DOHH2 (cell line): ENCODE data around the gene BORCS8.

Experiments used
- EZH2phosphoT487 ChIP-seq: fragments of 200-600 bp; sonication (generic); IDR thresholded peaks from 2 replicates; pipeline ENCODE4 v1.6.1; 2017; ENCODE audit warnings: borderline replicate concordance, mild to moderate bottlenecking, antibody characterized with exemption, low read length, moderate library complexity, mixed read lengths
- TF ChIP-seq, protein P1 (sequence below): fragments of 200-600 bp; sonication (generic); IDR thresholded peaks from one replicate; pipeline ENCODE4 v1.5.1; 2014; ENCODE audit warnings: antibody characterized with exemption, mild to moderate bottlenecking, low read depth, low read length; ENCODE audit not compliant: poor library complexity, severe bottlenecking

DNA sequence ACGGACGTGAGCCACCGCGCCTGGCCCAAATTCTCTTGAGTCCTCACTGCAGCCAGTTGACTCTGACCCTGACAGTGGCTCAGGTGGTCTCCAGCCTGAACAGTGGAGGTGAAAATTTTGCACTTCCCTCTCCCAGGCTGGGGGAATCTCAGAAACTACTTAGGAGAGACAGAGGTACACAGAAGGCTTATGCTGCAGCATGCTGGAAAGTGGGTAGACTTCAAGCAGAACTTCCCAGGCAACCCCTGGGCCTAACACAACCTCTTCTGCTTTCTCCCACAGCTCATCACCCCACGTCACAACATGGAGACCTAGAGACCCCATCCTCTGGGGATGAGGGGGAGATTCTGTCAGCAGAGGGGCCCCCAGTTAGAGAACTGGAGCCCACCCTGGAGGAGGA is 34.3 kb upstream of the BORCS8 start:
- TF ChIP-seq, protein P1, sequence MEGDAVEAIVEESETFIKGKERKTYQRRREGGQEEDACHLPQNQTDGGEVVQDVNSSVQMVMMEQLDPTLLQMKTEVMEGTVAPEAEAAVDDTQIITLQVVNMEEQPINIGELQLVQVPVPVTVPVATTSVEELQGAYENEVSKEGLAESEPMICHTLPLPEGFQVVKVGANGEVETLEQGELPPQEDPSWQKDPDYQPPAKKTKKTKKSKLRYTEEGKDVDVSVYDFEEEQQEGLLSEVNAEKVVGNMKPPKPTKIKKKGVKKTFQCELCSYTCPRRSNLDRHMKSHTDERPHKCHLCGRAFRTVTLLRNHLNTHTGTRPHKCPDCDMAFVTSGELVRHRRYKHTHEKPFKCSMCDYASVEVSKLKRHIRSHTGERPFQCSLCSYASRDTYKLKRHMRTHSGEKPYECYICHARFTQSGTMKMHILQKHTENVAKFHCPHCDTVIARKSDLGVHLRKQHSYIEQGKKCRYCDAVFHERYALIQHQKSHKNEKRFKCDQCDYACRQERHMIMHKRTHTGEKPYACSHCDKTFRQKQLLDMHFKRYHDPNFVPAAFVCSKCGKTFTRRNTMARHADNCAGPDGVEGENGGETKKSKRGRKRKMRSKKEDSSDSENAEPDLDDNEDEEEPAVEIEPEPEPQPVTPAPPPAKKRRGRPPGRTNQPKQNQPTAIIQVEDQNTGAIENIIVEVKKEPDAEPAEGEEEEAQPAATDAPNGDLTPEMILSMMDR, result no peak
- no peak for TF ChIP-seq EZH2phosphoT487
